Iris pigment epithelial cell (primary cell): ENCODE results near the gene TRPV3.
"Not testable (repeated sequence)": the region's sequence is repeated elsewhere in the genome, so short reads cannot be mapped to it uniquely, and the experiment has no call there.

ENCODE experiments used
- DNase-seq: peaks from one replicate; pipeline ENCODE4 v3.0.0-alpha.2; 2011; ENCODE audit warnings: low read depth

The TRPV3 gene

GRCh38 chr17:3557768-3558583 lies at the start of gene TRPV3:
TSS of gene TRPV3 (minus strand) at chr17:3557812. CDS start at chr17:3554850, 2,962 bp downstream.
- DNase-seq: no peak

- no peak for DNase-seq
Observed at GRCh38 chr17:3603870-3604259, 46.3 kb upstream of the TRPV3 start.

- peak; percentile 80 for DNase-seq
Observed at GRCh38 chr17:3603119-3603869, 45.7 kb upstream of the TRPV3 start.

- DNase-seq: peak; percentile 18
Observed at GRCh38 chr17:3602499-3602898, 44.9 kb upstream of the TRPV3 start.

- no peak for DNase-seq
Observed at GRCh38 chr17:3600529-3601205, 43.1 kb upstream of the TRPV3 start.

- DNase-seq: no peak
Observed at GRCh38 chr17:3598078-3598477, 40.5 kb upstream of the TRPV3 start.

GRCh38 chr17:3596804-3597464 lies 39.3 kb upstream of the TRPV3 start:
- no peak for DNase-seq

GRCh38 chr17:3594976-3595375 lies 37.4 kb upstream of the TRPV3 start:
- DNase-seq: no peak

- DNase-seq: peak; percentile 72
Observed at GRCh38 chr17:3594051-3594800, 36.6 kb upstream of the TRPV3 start.

GRCh38 chr17:3593384-3593783 lies 35.8 kb upstream of the TRPV3 start:
- DNase-seq: no peak

- no peak for DNase-seq
Observed at GRCh38 chr17:3592216-3592860, 34.7 kb upstream of the TRPV3 start.

GRCh38 chr17:3590768-3591167 lies 33.2 kb upstream of the TRPV3 start:
- DNase-seq: no peak

- DNase-seq: no peak
Observed at GRCh38 chr17:3590231-3590630, 32.6 kb upstream of the TRPV3 start.

GRCh38 chr17:3589784-3590183 lies 32.2 kb upstream of the TRPV3 start:
- no peak for DNase-seq

- DNase-seq: no peak
Observed at GRCh38 chr17:3585826-3586225, 28.2 kb upstream of the TRPV3 start.

GRCh38 chr17:3583456-3583855 lies 25.8 kb upstream of the TRPV3 start:
- DNase-seq: no peak

GRCh38 chr17:3582915-3583314 lies 25.3 kb upstream of the TRPV3 start:
- DNase-seq: no peak

- not testable (repeated sequence) for DNase-seq
Observed at GRCh38 chr17:3578667-3579066, 21.1 kb upstream of the TRPV3 start.

- DNase-seq: no peak
Observed at GRCh38 chr17:3576970-3577369, 19.4 kb upstream of the TRPV3 start.

GRCh38 chr17:3575511-3575910 lies 17.9 kb upstream of the TRPV3 start:
- DNase-seq: peak; percentile 40

GRCh38 chr17:3574231-3574630 lies 16.6 kb upstream of the TRPV3 start:
- no peak for DNase-seq
